Stimulated activated CD8-positive, alpha-beta memory T cell treated with anti-CD3 and anti-CD28 coated beads, Interleukin-12 subunit alpha, Interleukin-12 subunit beta, amount 100 ng/mL, for 1 hour (primary cell): Measurements from ENCODE around the gene TP63.

Experiments
- DNase-seq: peaks from one replicate; pipeline ENCODE4 v3.0.0-alpha.2; 2020; ENCODE audit warnings: low read depth

Gene TP63

GRCh38 chr3:189936201-189936945, 305.2 kb downstream of the TP63 start:
- no peak for DNase-seq

- no peak for DNase-seq
These were observed 306.3 kb downstream of the TP63 start for GRCh38 chr3:189937302-189938127.

- no peak for DNase-seq
These were observed 309.9 kb downstream of the TP63 start for GRCh38 chr3:189941125-189941524.

- no peak for DNase-seq
These were observed 310.5 kb downstream of the TP63 start for GRCh38 chr3:189941679-189942078.

GRCh38 chr3:189942948-189943347, 311.8 kb downstream of the TP63 start:
- DNase-seq, result no peak

- no peak for DNase-seq
These were observed 313.3 kb downstream of the TP63 start for GRCh38 chr3:189944285-189945145.

GRCh38 chr3:189945935-189946709, 314.9 kb downstream of the TP63 start:
- no peak for DNase-seq
